ENCODE measurements around the gene ZSCAN1.

ZSCAN1 gene

GRCh38 chr19:58009301-58009665 is 24.5 kb upstream of the ZSCAN1 start:
- Histone ChIP-seq H3K9me3 (ENCODE audit: low read depth, low read length) (peaks cover 7% of the 10 kb centered on the region; the same call in 1 of the 2 replicates), H3K9ac (ENCODE audit: insufficient read length) (no peak overlapping the region), H3K36me3 (ENCODE audit: insufficient read depth, low read length) (peaks cover 23% of the 10 kb centered on the region), H3K4me3 (peak overlapping the region; percentile 78), H3K27ac (no peak overlapping the region)
- TF ChIP-seq POLR2AphosphoS5 (IDR thresholded peaks at IDR 0.05; ENCODE audit: borderline replicate concordance, low read depth, low read length) (no peak), FOXP2 (optimal IDR thresholded peaks at IDR 0.05; ENCODE audit: control extremely low read depth, extremely low read length, insufficient read depth) (no peak), EZH2 (IDR thresholded peaks at IDR 0.05) (no peak)
- DNase-seq (ENCODE audit: low read depth, low spot score), result no peak

- peaks cover 18% of the 10 kb centered on the region for H3K36me3 ChIP-seq (ENCODE audit: insufficient read depth, low read length)
- peak overlapping the region; percentile 78 for H3K4me3 ChIP-seq
- no peak overlapping the region for H3K27ac ChIP-seq
- peak overlapping the region; percentile 55 for H3K9ac ChIP-seq (ENCODE audit: insufficient read length)
- H3K9me3 ChIP-seq (ENCODE audit: low read depth, low read length), result peaks cover 2% of the 10 kb centered on the region; the same call in 1 of the 2 replicates
- TF ChIP-seq FOXP2 (optimal IDR thresholded peaks at IDR 0.05; ENCODE audit: control extremely low read depth, extremely low read length, insufficient read depth), result no peak
- peak; percentile 61; the same call in 1 of the 2 replicates for TF ChIP-seq POLR2AphosphoS5 (IDR thresholded peaks at IDR 0.05; ENCODE audit: borderline replicate concordance, low read depth, low read length)
- TF ChIP-seq EZH2 (IDR thresholded peaks at IDR 0.05), result no peak
- DNase-seq (ENCODE audit: low read depth, low spot score), result peak; percentile 12
Observed at GRCh38 chr19:58009666-58010301, 24.0 kb upstream of the ZSCAN1 start.

GRCh38 chr19:58010507-58010906 is 23.3 kb upstream of the ZSCAN1 start:
- DNase-seq (ENCODE audit: low read depth, low spot score), result no peak

GRCh38 chr19:58014141-58014540 is 19.7 kb upstream of the ZSCAN1 start:
- TF ChIP-seq EZH2 (IDR thresholded peaks at IDR 0.05), result no peak
- TF ChIP-seq FOXP2 (optimal IDR thresholded peaks at IDR 0.05; ENCODE audit: control extremely low read depth, extremely low read length, insufficient read depth), result no peak
- TF ChIP-seq POLR2AphosphoS5 (IDR thresholded peaks at IDR 0.05; ENCODE audit: borderline replicate concordance, low read depth, low read length), result no peak
- no peak for DNase-seq (ENCODE audit: low read depth, low spot score)
- Histone ChIP-seq H3K4me3 (no peak overlapping the region), H3K27ac (no peak overlapping the region), H3K9me3 (ENCODE audit: low read depth, low read length) (no peaks in the 10 kb centered on the region), H3K9ac (ENCODE audit: insufficient read length) (no peak overlapping the region), H3K36me3 (ENCODE audit: insufficient read depth, low read length) (no peaks in the 10 kb centered on the region)

More at GRCh38 chr19:58010507-58010906, 23.3 kb upstream of the ZSCAN1 start:
- H3K27ac ChIP-seq, result no peak overlapping the region
- H3K4me3 ChIP-seq, result no peak overlapping the region
- no peaks in the 10 kb centered on the region; the same call in 1 of the 2 replicates for H3K9me3 ChIP-seq (ENCODE audit: low read depth, low read length)
- peaks cover 10% of the 10 kb centered on the region for H3K36me3 ChIP-seq (ENCODE audit: insufficient read depth, low read length)
- H3K9ac ChIP-seq (ENCODE audit: insufficient read length), result no peak overlapping the region
- TF ChIP-seq POLR2AphosphoS5 (IDR thresholded peaks at IDR 0.05; ENCODE audit: borderline replicate concordance, low read depth, low read length) (no peak), EZH2 (IDR thresholded peaks at IDR 0.05) (no peak), FOXP2 (optimal IDR thresholded peaks at IDR 0.05; ENCODE audit: control extremely low read depth, extremely low read length, insufficient read depth) (no peak)

GRCh38 chr19:58020129-58020528 is 13.7 kb upstream of the ZSCAN1 start:
- TF ChIP-seq POLR2AphosphoS5 (IDR thresholded peaks at IDR 0.05; ENCODE audit: borderline replicate concordance, low read depth, low read length) (no peak), FOXP2 (optimal IDR thresholded peaks at IDR 0.05; ENCODE audit: control extremely low read depth, extremely low read length, insufficient read depth) (no peak), EZH2 (IDR thresholded peaks at IDR 0.05) (no peak)
- Histone ChIP-seq H3K9me3 (ENCODE audit: low read depth, low read length) (no peaks in the 10 kb centered on the region), H3K36me3 (ENCODE audit: insufficient read depth, low read length) (no peaks in the 10 kb centered on the region), H3K9ac (ENCODE audit: insufficient read length) (no peak overlapping the region), H3K27ac (no peak overlapping the region), H3K4me3 (no peak overlapping the region)
- no peak for DNase-seq (ENCODE audit: low read depth, low spot score)

GRCh38 chr19:58021541-58022282 is 12.1 kb upstream of the ZSCAN1 start:
- Histone ChIP-seq H3K4me3 (no peak overlapping the region), H3K9me3 (ENCODE audit: low read depth, low read length) (no peaks in the 10 kb centered on the region), H3K9ac (ENCODE audit: insufficient read length) (no peak overlapping the region), H3K27ac (no peak overlapping the region), H3K36me3 (ENCODE audit: insufficient read depth, low read length) (no peaks in the 10 kb centered on the region)
- no peak for DNase-seq (ENCODE audit: low read depth, low spot score)
- TF ChIP-seq POLR2AphosphoS5 (IDR thresholded peaks at IDR 0.05; ENCODE audit: borderline replicate concordance, low read depth, low read length) (no peak), EZH2 (IDR thresholded peaks at IDR 0.05) (no peak), FOXP2 (optimal IDR thresholded peaks at IDR 0.05; ENCODE audit: control extremely low read depth, extremely low read length, insufficient read depth) (no peak)

- no peaks in the 10 kb centered on the region for H3K9me3 ChIP-seq (ENCODE audit: low read depth, low read length)
- no peak for DNase-seq (ENCODE audit: low read depth, low spot score)
- no peak overlapping the region for H3K4me3 ChIP-seq
Observed at GRCh38 chr19:58022283-58022660, 11.6 kb upstream of the ZSCAN1 start.

GRCh38 chr19:58024661-58025060 is 9.2 kb upstream of the ZSCAN1 start:
- DNase-seq (ENCODE audit: low read depth, low spot score), result no peak
- Histone ChIP-seq H3K36me3 (ENCODE audit: insufficient read depth, low read length) (no peaks in the 10 kb centered on the region), H3K9ac (ENCODE audit: insufficient read length) (no peak overlapping the region), H3K27ac (no peak overlapping the region), H3K4me3 (no peak overlapping the region), H3K9me3 (ENCODE audit: low read depth, low read length) (no peaks in the 10 kb centered on the region)
- TF ChIP-seq POLR2AphosphoS5 (IDR thresholded peaks at IDR 0.05; ENCODE audit: borderline replicate concordance, low read depth, low read length), result no peak
- no peak for TF ChIP-seq FOXP2 (optimal IDR thresholded peaks at IDR 0.05; ENCODE audit: control extremely low read depth, extremely low read length, insufficient read depth)
- TF ChIP-seq EZH2 (IDR thresholded peaks at IDR 0.05), result no peak

More at GRCh38 chr19:58022283-58022660, 11.6 kb upstream of the ZSCAN1 start:
- H3K9ac ChIP-seq (ENCODE audit: insufficient read length), result no peak overlapping the region
- H3K36me3 ChIP-seq (ENCODE audit: insufficient read depth, low read length), result no peaks in the 10 kb centered on the region
- no peak overlapping the region for H3K27ac ChIP-seq
- no peak for TF ChIP-seq FOXP2 (optimal IDR thresholded peaks at IDR 0.05; ENCODE audit: control extremely low read depth, extremely low read length, insufficient read depth)
- TF ChIP-seq POLR2AphosphoS5 (IDR thresholded peaks at IDR 0.05; ENCODE audit: borderline replicate concordance, low read depth, low read length), result no peak
- TF ChIP-seq EZH2 (IDR thresholded peaks at IDR 0.05), result no peak

All from SK-N-MC (cell line).